ENCODE data around the gene CDKN3.

DNA sequence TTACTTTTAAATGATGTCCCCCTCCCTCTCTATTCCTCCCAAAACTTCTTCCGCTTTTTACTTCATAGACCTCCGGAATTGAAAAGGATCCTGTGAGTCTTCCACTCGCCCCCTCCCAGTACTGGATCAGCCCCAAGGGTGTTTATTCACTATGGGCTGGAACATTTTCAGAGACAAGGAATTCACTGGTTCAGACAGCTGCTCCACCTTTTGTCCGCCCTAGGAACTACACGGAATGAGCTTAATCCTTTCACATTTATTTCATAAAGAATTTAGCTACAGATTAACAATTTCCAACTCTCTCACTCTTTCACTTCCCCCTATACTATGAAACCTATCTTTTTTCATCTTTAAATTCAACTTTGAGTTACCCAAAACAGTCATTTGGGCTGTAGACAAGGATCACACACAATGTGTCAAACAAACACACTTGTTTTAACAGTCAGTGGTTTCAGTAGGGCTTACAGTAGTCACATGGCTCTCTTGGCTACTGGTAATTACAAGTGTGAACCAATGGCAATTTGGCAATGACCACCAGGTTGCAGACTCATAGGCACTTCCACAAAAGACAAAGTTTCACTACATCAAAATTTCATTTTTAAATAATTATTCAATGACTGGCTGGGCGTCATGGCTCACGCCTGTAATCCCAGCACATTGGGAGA, 23.8 kb downstream of the CDKN3 start:
- TF ChIP-seq POLR2A (IDR thresholded peaks at IDR 0.05; ENCODE audit: low read depth, low read length) (no peak), PAX5 (IDR thresholded peaks at IDR 0.05; ENCODE audit: insufficient read depth, low read length, severe bottlenecking) (no peak), POLR2AphosphoS5 (IDR thresholded peaks at IDR 0.05; ENCODE audit: low read depth, low read length) (no peak), TAF1 (IDR thresholded peaks at IDR 0.05; ENCODE audit: low read depth, low read length) (no peak), SPI1 (IDR thresholded peaks at IDR 0.05; ENCODE audit: low read depth, low read length) (peak; percentile 40; the same call in 1 of the 2 replicates)

Measured in GM12891 (cell line).